ENCODE measurements around the gene LHX4. TPM values are rescaled to one million over a fixed set of nuclear protein-coding genes. Genes with fewer than 3 reads are reported as not detected.

Gene LHX4
- total and polyA plus RNA-seq, 2 donors from 2014 or later, result 0.37 TPM; not detected in 1

- Histone ChIP-seq H3K36me3 (ENCODE audit: control insufficient read depth in 2 of 3, insufficient read depth in 3 of 3, low read length in 3 of 3) (no peaks in the 10 kb centered on the region), H3K27me3 (ENCODE audit: control insufficient read depth, insufficient read depth, low read length) (no peaks in the 10 kb centered on the region), H3K9me3 (ENCODE audit: control insufficient read depth in 2 of 3, insufficient read depth in 1 of 3, low read length in 3 of 3) (no peaks in the 10 kb centered on the region), H3K27ac (ENCODE audit: low read depth in 2 of 2, low read length in 2 of 2) (no peak overlapping the region), H3K4me1 (ENCODE audit: control insufficient read depth in 2 of 3, insufficient read depth in 2 of 3, low read depth in 1 of 3, low read length in 3 of 3) (no peaks in the 10 kb centered on the region), H3K4me3 (ENCODE audit: low read length in 3 of 3) (no peak overlapping the region), H3K9ac (ENCODE audit: low read length in 3 of 3) (no peak overlapping the region)
- TF ChIP-seq CTCF (IDR thresholded peaks at IDR 0.05; ENCODE audit: borderline replicate concordance, extremely low read depth, insufficient read depth), result no peak
- FAIRE-seq, result no peak
- no peak for DNase-seq
- intact Hi-C loops (cut with DNase I), result no loop called here
These were observed 14.0 kb upstream of the LHX4 start for GRCh38 chr1:180215856-180216625.

- intact Hi-C loops (cut with DNase I), result no loop called here
- no peak overlapping the region for H3K27ac ChIP-seq (ENCODE audit: low read depth in 2 of 2, low read length in 2 of 2)
- H3K9ac ChIP-seq (ENCODE audit: low read length in 3 of 3), result no peak overlapping the region
- H3K9me3 ChIP-seq (ENCODE audit: control insufficient read depth in 2 of 3, insufficient read depth in 1 of 3, low read length in 3 of 3), result no peaks in the 10 kb centered on the region
- no peaks in the 10 kb centered on the region for H3K4me1 ChIP-seq (ENCODE audit: control insufficient read depth in 2 of 3, insufficient read depth in 2 of 3, low read depth in 1 of 3, low read length in 3 of 3)
- no peaks in the 10 kb centered on the region for H3K36me3 ChIP-seq (ENCODE audit: control insufficient read depth in 2 of 3, insufficient read depth in 3 of 3, low read length in 3 of 3)
- H3K4me3 ChIP-seq (ENCODE audit: low read length in 3 of 3), result no peak overlapping the region
- TF ChIP-seq CTCF (IDR thresholded peaks at IDR 0.05; ENCODE audit: borderline replicate concordance, extremely low read depth, insufficient read depth), result no peak
- FAIRE-seq (no peak), DNase-seq (no peak)
- H3K27me3 ChIP-seq (ENCODE audit: control insufficient read depth, insufficient read depth, low read length), result no peaks in the 10 kb centered on the region
These were observed 13.1 kb upstream of the LHX4 start for GRCh38 chr1:180217006-180217405.

- no peak for DNase-seq
- intact Hi-C loops (cut with DNase I), result no loop called here
- H3K9ac ChIP-seq (ENCODE audit: low read length in 3 of 3), result no peak overlapping the region
- no peak overlapping the region for H3K4me3 ChIP-seq (ENCODE audit: low read length in 3 of 3)
- TF ChIP-seq CTCF (IDR thresholded peaks at IDR 0.05; ENCODE audit: borderline replicate concordance, extremely low read depth, insufficient read depth), result no peak
- H3K27me3 ChIP-seq (ENCODE audit: control insufficient read depth, insufficient read depth, low read length), result peaks cover 7% of the 10 kb centered on the region
- H3K9me3 ChIP-seq (ENCODE audit: control insufficient read depth in 2 of 3, insufficient read depth in 1 of 3, low read length in 3 of 3), result no peaks in the 10 kb centered on the region
- no peak for FAIRE-seq
- no peaks in the 10 kb centered on the region for H3K4me1 ChIP-seq (ENCODE audit: control insufficient read depth in 2 of 3, insufficient read depth in 2 of 3, low read depth in 1 of 3, low read length in 3 of 3)
- H3K36me3 ChIP-seq (ENCODE audit: control insufficient read depth in 2 of 3, insufficient read depth in 3 of 3, low read length in 3 of 3), result no peaks in the 10 kb centered on the region
- no peak overlapping the region for H3K27ac ChIP-seq (ENCODE audit: low read depth in 2 of 2, low read length in 2 of 2)
These were observed 11.0 kb upstream of the LHX4 start for GRCh38 chr1:180218806-180219765.
